Pancreas (tissue), 10 donors: ENCODE results near the gene HSF5. TPM values are rescaled to one million over a fixed set of nuclear protein-coding genes. Genes with fewer than 3 reads are reported as not detected.

Source experiments
- ATAC-seq, 4 donors: fragments of 200-7000 bp; cut with Tn5 transposase; one replicate each; pipeline versions ENCODE4 v1.8.0 to v1.9.1; 2020; ENCODE audit warnings: mild to moderate bottlenecking in 4 of 4, moderate library complexity in 4 of 4
- DNase-seq, 6 donors: peaks; one replicate each; pipeline ENCODE4 v3.0.0-alpha.2; 2020
- FAIRE-seq: peaks from 2 replicates; lab custom pipeline; 2012; peaks lifted over from hg19 to GRCh38; lab: Jason Lieb, UNC
- H3K27ac ChIP-seq, 4 donors: fragments of 200-600 bp; sonication (generic); 1 replicate in 3 of 4; 2 replicates in 1 of 4; pipeline versions ENCODE4 v1.5.0 to v1.8.0; 2020
- H3K27me3 ChIP-seq, 4 donors: fragments of 200-600 bp; one replicate each; pipeline ENCODE4 v1.8.0; 2021
- H3K36me3 ChIP-seq, 3 donors: fragments of 200-600 bp; sonication (generic) in 1 of 3; one replicate each; pipeline versions ENCODE4 v1.5.0 to v1.8.0; 2020 to 2021
- H3K4me1 ChIP-seq, 3 donors: fragments of 200-600 bp; one replicate each; pipeline ENCODE4 v1.8.0; 2021
- H3K4me3 ChIP-seq, 4 donors: fragments of 200-600 bp; sonication (generic) in 2 of 4; one replicate each; pipeline versions ENCODE4 v1.5.0 to v1.8.0; 2020 to 2021
- H3K9me3 ChIP-seq, 4 donors: fragments of 200-600 bp; one replicate each; pipeline ENCODE4 v1.8.0; 2021
- CTCF ChIP-seq, 4 donors: fragments of 200-600 bp; sonication (generic) in 3 of 4; IDR thresholded peaks; one replicate each; pipeline versions ENCODE4 v1.5.0 to v1.8.0; 2021; ENCODE audit warnings: antibody characterized with exemption in 4 of 4
- WGBS, 2 donors: extraction: QIAGEN DNeasy Blood & Tissue Kit; methylation state at CpG; one replicate each; pipeline ENCODE4 v1.1.7; 2013; 5-methylcytosine and 5-hydroxymethylcytosine counted together
- intact Hi-C, 3 donors: fragments of 100-400 bp; cut with DNase I; formaldehyde crosslinking; loops; one replicate each; pipeline versions ENCODE4 v1.11.1 to v1.14.2; 2022
- polyA plus RNA-seq, 2 donors: library from polyadenylated mRNA; stranded (reverse); fragments of 200-250 nt; gene quantifications; one replicate each; pipeline ENCODE4 v1.2.3, GENCODE V29; 2013
- total RNA-seq, 6 donors: library from RNA; stranded (reverse); fragmentation: NEBNext Ultra II Directional in 4 of 6; extraction: Animal tissue kit (Norgen Biotek cat#: 25700) in 4 of 6; gene quantifications; one replicate each; pipeline versions ENCODE4 v1.2.1 to v1.2.4, GENCODE V29; 2021 to 2023
- donor health status: healthy with polysubstance abuse.
- donor health status: DM: no; HTN: no; CAD: no; lungs with moderate emphysema.
- donor health status: DM: no; HTN: no; CAD: no.
- donor health status: control.
- donor health status: control.
- donor health status: Bipolar disorder and iron deficiency.
- donor health status: DM: yes; HTN: yes; CAD: no.
- donor health status: DM: no; HTN: no; CAD: no.
- donor health status: DM: no; HTN: no; CAD: no.
- donor health status: DM: yes; HTN: yes; CAD: no.

HSF5 gene
- total and polyA plus RNA-seq, 8 donors = 0.04 TPM; not detected in 7

DNA sequence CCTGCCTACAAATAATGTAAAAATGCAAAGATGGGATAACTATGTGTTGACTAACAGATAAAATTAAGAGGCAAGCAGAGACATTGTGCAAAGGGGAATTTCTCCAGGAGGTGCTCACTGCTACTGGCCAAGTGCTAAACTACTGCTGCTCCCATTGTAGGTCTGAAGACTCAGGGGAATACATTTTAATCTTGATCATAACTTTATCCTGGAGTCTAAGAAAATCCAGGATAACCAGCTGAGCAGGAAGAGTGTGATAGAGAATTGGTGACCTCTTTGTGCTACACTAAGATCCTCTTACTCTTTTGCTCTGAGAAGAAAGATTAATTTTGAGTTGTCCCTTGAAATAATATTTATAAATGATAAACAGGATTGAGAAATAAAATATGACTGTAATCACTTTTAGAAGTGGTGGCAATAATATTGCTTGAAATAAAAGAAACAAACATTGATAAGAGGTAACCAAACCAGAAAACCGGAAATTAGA lies 76.8 kb downstream of the HSF5 start:
- 14 to 16% methylated on average over 1 of the region's 1 CpG for WGBS, 2 donors
- ATAC-seq (no peak), FAIRE-seq (no peak), DNase-seq (no peak)
- peaks cover 0 to 36% (median 23%) of the 10 kb centered on the region in 3 donors for H3K4me1 ChIP-seq
- no peaks in the 10 kb centered on the region for H3K27me3 ChIP-seq
- peak overlapping the region in 1 of 4 donors; percentile 18 for H3K27ac ChIP-seq
- no peak for TF ChIP-seq CTCF (IDR thresholded peaks at IDR 0.05)
- no peaks in the 10 kb centered on the region for H3K36me3 ChIP-seq
- no peaks in the 10 kb centered on the region for H3K9me3 ChIP-seq
- intact Hi-C loops = loop anchor here in 2 of 3 donors (10.0 kb wide), 1 partner anchor 57 kb away; the partner anchor contains the start of gene SUPT4H1 (in 2 of the 2)
- no peak overlapping the region for H3K4me3 ChIP-seq

DNA sequence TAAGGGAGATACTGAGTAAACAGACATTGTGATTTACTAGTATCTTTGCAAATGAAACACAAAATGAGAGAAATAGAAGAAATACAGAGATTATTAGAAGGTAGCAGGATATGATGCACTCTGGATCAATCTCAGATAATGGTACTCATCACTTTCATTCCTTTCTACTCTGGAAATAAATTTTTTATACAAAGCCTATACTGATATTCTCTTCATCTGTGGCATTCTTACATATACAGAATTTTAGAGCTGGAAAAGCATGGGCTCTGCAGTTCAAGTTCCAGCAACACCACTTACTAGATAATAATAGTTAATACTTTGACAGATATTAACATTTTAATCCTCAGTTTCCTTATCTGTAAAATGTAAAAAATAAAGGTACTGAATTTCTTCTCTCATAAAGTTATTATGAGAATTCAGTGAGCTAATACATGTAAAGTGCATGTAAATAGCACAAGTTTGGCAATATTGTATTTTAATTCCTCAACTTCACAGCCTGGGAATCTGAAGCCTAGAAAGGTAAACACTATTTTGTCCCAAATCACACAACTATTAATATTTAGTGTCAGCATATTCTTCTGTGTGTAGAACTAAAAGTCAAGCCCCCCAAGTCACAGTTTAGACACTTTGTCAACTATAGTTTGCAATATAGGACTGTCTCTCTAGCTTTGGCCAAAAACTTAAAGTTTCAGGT lies 77.3 kb downstream of the HSF5 start:
- no peak for ATAC-seq
- Histone ChIP-seq H3K27ac (peak overlapping the region in 1 of 4 donors; percentile 18), H3K4me3 (no peak overlapping the region), H3K27me3 (no peaks in the 10 kb centered on the region), H3K9me3 (no peaks in the 10 kb centered on the region), H3K36me3 (no peaks in the 10 kb centered on the region), H3K4me1 (peaks cover 0 to 36% (median 23%) of the 10 kb centered on the region in 3 donors)
- intact Hi-C loops = loop anchor here in 2 of 3 donors (10.0 kb wide), 1 partner anchor 56 kb away; the partner anchor contains the start of gene SUPT4H1 (in 2 of the 2)
- FAIRE-seq = no peak
- TF ChIP-seq CTCF (IDR thresholded peaks at IDR 0.05) = no peak
- DNase-seq = no peak

- Histone ChIP-seq H3K27ac (no peak overlapping the region), H3K36me3 (no peaks in the 10 kb centered on the region), H3K4me3 (no peak overlapping the region), H3K27me3 (no peaks in the 10 kb centered on the region), H3K9me3 (no peaks in the 10 kb centered on the region), H3K4me1 (peaks cover 0 to 34% (median 23%) of the 10 kb centered on the region in 3 donors)
- FAIRE-seq (no peak), ATAC-seq (no peak), DNase-seq (no peak)
- intact Hi-C loops = no loop called here
- 91 to 95% methylated on average over 5 of the region's 5 CpGs for WGBS, 2 donors
- TF ChIP-seq CTCF (IDR thresholded peaks at IDR 0.05) = no peak
Measured at GRCh38 chr17:58409432-58409831, 78.8 kb downstream of the HSF5 start.

DNA sequence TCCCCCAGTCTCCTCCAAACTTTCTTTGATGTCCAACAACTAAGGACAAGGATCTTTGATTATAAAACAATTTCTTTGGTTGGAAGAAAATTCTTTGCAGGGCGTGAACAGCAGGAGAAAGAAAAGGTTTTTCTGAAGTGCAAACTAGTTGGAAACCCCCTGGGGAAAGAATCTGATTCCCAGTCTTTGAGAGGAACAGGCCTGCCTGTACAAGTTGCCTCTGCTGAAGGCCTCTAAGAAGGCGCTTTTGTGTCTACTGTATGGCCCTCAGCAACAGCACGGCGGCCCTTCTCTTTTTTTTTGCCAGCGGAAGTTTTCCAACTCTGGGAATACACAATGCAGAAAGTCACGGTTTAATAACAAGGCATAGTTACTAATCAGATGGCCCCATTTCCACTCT lies 84.9 kb downstream of the HSF5 start:
- Histone ChIP-seq H3K4me3 (no peak overlapping the region), H3K9me3 (no peaks in the 10 kb centered on the region), H3K36me3 (no peaks in the 10 kb centered on the region), H3K27ac (no peak overlapping the region), H3K27me3 (no peaks in the 10 kb centered on the region), H3K4me1 (peaks cover 8 to 11% (median 11%) of the 10 kb centered on the region in 3 donors)
- no peak for TF ChIP-seq CTCF (IDR thresholded peaks at IDR 0.05)
- FAIRE-seq (no peak), DNase-seq (no peak), ATAC-seq (peak in 1 of 4 donors; percentile 25)
- intact Hi-C loops = no loop called here
- 86 to 92% methylated on average over 6 of the region's 6 CpGs for WGBS, 2 donors

DNA sequence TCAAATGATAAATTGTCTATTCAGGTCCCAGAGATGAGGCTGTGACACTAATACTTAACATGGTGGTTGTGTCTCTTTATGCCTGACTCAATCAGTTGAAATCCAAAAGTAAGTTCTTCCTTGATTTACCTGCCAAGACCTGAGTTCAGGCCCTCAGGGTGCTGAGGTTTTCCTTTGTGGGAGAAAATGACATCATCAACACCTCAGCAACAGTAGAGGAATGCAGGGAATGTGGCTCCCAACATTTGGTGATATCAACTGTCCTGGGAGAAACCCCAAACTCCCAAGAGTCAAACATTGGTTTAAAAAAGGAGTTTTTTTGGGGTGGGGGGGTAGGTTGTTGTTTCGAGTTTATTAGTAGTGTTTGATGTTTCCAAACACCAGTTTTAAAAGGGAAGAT lies 85.5 kb downstream of the HSF5 start:
- H3K27me3 ChIP-seq = no peaks in the 10 kb centered on the region
- DNase-seq (no peak), ATAC-seq (no peak), FAIRE-seq (no peak)
- H3K9me3 ChIP-seq = no peaks in the 10 kb centered on the region
- H3K4me1 ChIP-seq = peaks cover 15 to 18% (median 17%) of the 10 kb centered on the region in 3 donors
- WGBS, 2 donors = 88 to 89% methylated on average over 1 of the region's 1 CpG
- TF ChIP-seq CTCF (IDR thresholded peaks at IDR 0.05) = no peak
- H3K27ac ChIP-seq = no peak overlapping the region
- no peaks in the 10 kb centered on the region for H3K36me3 ChIP-seq
- no peak overlapping the region for H3K4me3 ChIP-seq
- intact Hi-C loops = no loop called here
